Caco-2 (cell line): ENCODE data around the gene CD40. TPM values are rescaled to one million over a fixed set of nuclear protein-coding genes. Genes with fewer than 3 reads are reported as not detected.

Experiments
- BruUV-seq: library from RNA; stranded (reverse); fragments of 400-500 nt; replicated peaks from 2 replicates; lab custom pipeline; 2021; lab: Mats Ljungman, UMichigan
- CTCF ChIA-PET: fragments of 300-600 bp; sonication (Branson Sonifier 250); formaldehyde crosslinking; loops from one replicate; lab custom pipeline; 2022; ENCODE audit warnings: antibody characterized with exemption; lab: Charles Lee
- POLR2A ChIA-PET: fragments of 300-600 bp; sonication (Branson Sonifier 250); formaldehyde crosslinking; loops from one replicate; lab custom pipeline; 2022; ENCODE audit warnings: antibody characterized with exemption; lab: Charles Lee
- DNase-seq, 2 experiments: peaks; one replicate each; pipeline versions ENCODE4 v3.0.0 to v3.0.0-alpha.2; 2020 to 2022
- H3K27me3 ChIP-seq: replicated peaks from 2 replicates; pipeline ENCODE4 v1.6.0; 2011; ENCODE audit warnings: low read length; ENCODE audit not compliant: control insufficient read depth, insufficient read depth
- H3K36me3 ChIP-seq: 2 replicates; pipeline ENCODE4 v1.5.1; 2011; ENCODE audit warnings: low read length; ENCODE audit not compliant: control insufficient read depth, insufficient read depth
- H3K4me1 ChIP-seq: fragments of 250-450 bp; sonication (Bioruptor Pico); 2 replicates; pipeline ENCODE4 v1.5.1; 2020; ENCODE audit warnings: mild to moderate bottlenecking
- H3K4me3 ChIP-seq: 2 replicates; pipeline ENCODE4 v1.5.1; 2011; ENCODE audit warnings: low read depth, mild to moderate bottlenecking, control low read depth, low read length
- H3K9me3 ChIP-seq: fragments of 250-450 bp; sonication (Bioruptor Pico); 2 replicates; pipeline ENCODE4 v1.5.1; 2020; ENCODE audit warnings: mild to moderate bottlenecking, moderate library complexity
- H3K27ac Mint-ChIP-seq: one replicate; pipeline ENCODE4 v1.8.0; 2022; ENCODE audit warnings: mixed read lengths; ENCODE audit not compliant: unreplicated experiment
- H3K27me3 Mint-ChIP-seq: one replicate; pipeline ENCODE4 v1.8.0; 2022; ENCODE audit warnings: mixed read lengths; ENCODE audit not compliant: insufficient read depth, unreplicated experiment
- H3K36me3 Mint-ChIP-seq: one replicate; pipeline ENCODE4 v1.8.0; 2022; ENCODE audit warnings: mild to moderate bottlenecking, mixed read lengths; ENCODE audit not compliant: insufficient read depth, unreplicated experiment
- H3K4me1 Mint-ChIP-seq: one replicate; pipeline ENCODE4 v1.8.0; 2022; ENCODE audit warnings: low read depth, mixed read lengths; ENCODE audit not compliant: unreplicated experiment
- H3K4me3 Mint-ChIP-seq: one replicate; pipeline ENCODE4 v1.8.0; 2022; ENCODE audit warnings: mild to moderate bottlenecking, moderate library complexity, mixed read lengths; ENCODE audit not compliant: unreplicated experiment
- H3K9me3 Mint-ChIP-seq: one replicate; pipeline ENCODE4 v1.8.0; 2022; ENCODE audit warnings: mixed read lengths; ENCODE audit not compliant: unreplicated experiment
- CTCF ChIP-seq, 2 experiments: fragments of 200-600 bp in 1 of 2; IDR thresholded peaks; 1 replicate in 1 of 2; 2 replicates in 1 of 2; pipeline versions ENCODE4 v1.5.1 to v1.8.0; 2011 to 2022; ENCODE audit warnings: antibody characterized with exemption in 1 of 2, control low read depth in 1 of 2, inconsistent platforms in 1 of 2, low read depth in 1 of 2, low read length in 1 of 2, mild to moderate bottlenecking in 1 of 2, moderate library complexity in 1 of 2; ENCODE audit not compliant: insufficient read depth in 1 of 2, severe bottlenecking in 1 of 2, unreplicated experiment in 1 of 2
- intact Hi-C: fragments of 100-400 bp; cut with micrococcal nuclease; formaldehyde crosslinking; loops from one replicate; pipeline ENCODE4 v1.10.0; 2022; ENCODE audit not compliant: unreplicated experiment
- total RNA-seq: library from RNA; stranded (reverse); gene quantifications from 2 replicates; pipeline ENCODE4 v1.2.3, GENCODE V29; 2022

Gene CD40
- total RNA-seq, 1 experiment from 2014 or later, result not detected

DNA sequence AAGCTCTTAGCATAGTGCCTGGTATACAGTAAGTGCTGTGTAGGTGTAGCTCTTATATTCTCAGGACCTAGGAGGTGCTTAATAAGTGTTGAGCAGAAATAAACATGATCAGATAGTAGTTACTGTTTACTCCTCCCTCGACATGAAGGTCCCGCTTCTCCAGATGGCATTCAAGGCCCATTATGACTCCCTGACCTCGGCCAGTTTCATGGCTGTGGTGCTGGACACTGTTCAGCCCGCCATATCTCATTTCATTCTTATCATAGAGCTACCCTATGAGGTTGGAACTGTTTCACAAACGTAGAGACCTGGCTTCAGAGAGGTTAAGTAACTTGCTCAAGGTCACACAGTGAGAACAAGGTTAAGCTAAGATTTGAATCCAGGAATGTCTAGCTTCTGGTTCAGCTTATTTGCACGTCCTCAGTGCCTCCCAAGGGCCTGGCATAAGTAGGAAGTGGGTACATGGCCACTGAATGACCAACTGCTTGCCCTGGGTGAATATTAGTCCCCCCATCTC lies 39.0 kb downstream of the CD40 start:
- H3K27ac Mint-ChIP-seq, result no peak overlapping the region
- H3K4me1 ChIP-seq, result no peaks in the 10 kb centered on the region
- peaks cover 14% of the 10 kb centered on the region for H3K27me3 Mint-ChIP-seq
- ChIA-PET POLR2A (no interaction called here), CTCF (interaction anchor here (0.6 kb wide), 1 partner anchor 29 kb away, joined by 3 read pairs; no protein-coding TSS in a partner anchor)
- H3K9me3 Mint-ChIP-seq, result no peaks in the 10 kb centered on the region
- H3K4me1 Mint-ChIP-seq, result no peaks in the 10 kb centered on the region
- no peaks in the 10 kb centered on the region for H3K36me3 Mint-ChIP-seq
- no peak overlapping the region for H3K4me3 Mint-ChIP-seq
- no TSS peak for BruUV-seq
- TF ChIP-seq CTCF (IDR thresholded peaks at IDR 0.05; ENCODE audit: insufficient read depth in 1 of 2, low read depth in 1 of 2, low read length in 1 of 2, severe bottlenecking in 1 of 2, unreplicated experiment in 1 of 2), result no peak
- peaks cover 1% of the 10 kb centered on the region; the same call in 1 of the 2 replicates for H3K27me3 ChIP-seq
- H3K4me3 ChIP-seq, result no peak overlapping the region
- intact Hi-C loops, result no loop called here
- no peaks in the 10 kb centered on the region for H3K9me3 ChIP-seq
- DNase-seq, result no peak
- no peaks in the 10 kb centered on the region for H3K36me3 ChIP-seq

DNA sequence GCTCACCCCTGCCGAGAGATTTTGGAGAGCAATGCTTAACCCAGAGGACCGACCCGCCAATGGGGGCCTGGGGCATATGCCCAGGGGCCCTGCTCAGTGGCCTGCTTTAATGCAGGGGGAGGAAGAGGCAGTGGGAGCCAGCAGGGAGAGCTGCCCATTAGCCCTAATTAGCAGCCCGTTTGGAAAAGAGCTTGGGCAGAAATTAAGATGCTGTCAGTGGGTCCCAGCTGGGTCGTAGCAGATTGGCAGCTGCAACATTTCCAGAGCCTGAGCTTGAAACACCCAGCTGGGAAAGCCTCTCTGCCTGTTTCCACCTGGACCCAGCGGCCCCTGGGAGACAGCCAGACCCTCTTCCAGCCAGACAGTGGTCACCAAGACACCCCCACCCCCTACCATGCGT lies 39.5 kb downstream of the CD40 start:
- no peaks in the 10 kb centered on the region for H3K4me1 ChIP-seq
- Mint-ChIP-seq H3K27me3 (peaks cover 19% of the 10 kb centered on the region), H3K4me3 (no peak overlapping the region), H3K9me3 (no peaks in the 10 kb centered on the region), H3K4me1 (no peaks in the 10 kb centered on the region), H3K27ac (no peak overlapping the region), H3K36me3 (no peaks in the 10 kb centered on the region)
- BruUV-seq, result no TSS peak
- ChIA-PET CTCF (no interaction called here), POLR2A (no interaction called here)
- intact Hi-C loops, result no loop called here
- no peak for TF ChIP-seq CTCF (IDR thresholded peaks at IDR 0.05; ENCODE audit: insufficient read depth in 1 of 2, low read depth in 1 of 2, low read length in 1 of 2, severe bottlenecking in 1 of 2, unreplicated experiment in 1 of 2)
- no peak overlapping the region for H3K4me3 ChIP-seq
- no peaks in the 10 kb centered on the region for H3K9me3 ChIP-seq
- H3K27me3 ChIP-seq, result peaks cover 1% of the 10 kb centered on the region; the same call in 1 of the 2 replicates
- no peak for DNase-seq
- H3K36me3 ChIP-seq, result no peaks in the 10 kb centered on the region

DNA sequence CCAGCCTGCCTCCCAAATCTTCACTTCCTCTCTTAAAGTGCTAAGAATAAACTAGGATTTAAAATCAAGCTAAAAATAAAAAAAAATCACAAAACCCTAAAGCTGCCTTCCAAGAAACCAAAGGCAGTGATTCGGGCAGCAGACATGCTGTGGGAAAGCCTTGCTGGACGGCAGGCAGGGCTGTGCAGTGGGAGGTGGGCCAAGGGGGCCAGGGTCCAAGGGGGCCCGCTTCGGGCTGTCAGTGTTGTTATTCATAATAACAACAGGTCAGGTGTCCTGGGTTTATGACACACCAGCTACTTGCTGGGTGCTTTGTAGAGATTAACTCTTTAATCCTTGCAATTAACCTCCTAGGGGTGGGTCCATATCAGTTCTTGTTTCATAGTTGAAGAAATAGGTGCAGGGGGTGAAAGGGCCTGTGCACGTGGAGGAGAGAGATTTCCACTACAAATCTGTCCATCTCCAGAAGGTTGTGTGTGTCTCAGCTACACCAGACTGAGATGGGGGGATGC lies 40.4 kb downstream of the CD40 start:
- TF ChIP-seq CTCF (IDR thresholded peaks at IDR 0.05; ENCODE audit: insufficient read depth in 1 of 2, low read depth in 1 of 2, low read length in 1 of 2, severe bottlenecking in 1 of 2, unreplicated experiment in 1 of 2), result no peak
- no peaks in the 10 kb centered on the region for H3K36me3 ChIP-seq
- Mint-ChIP-seq H3K27me3 (peaks cover 21% of the 10 kb centered on the region), H3K9me3 (no peaks in the 10 kb centered on the region), H3K27ac (no peak overlapping the region), H3K36me3 (no peaks in the 10 kb centered on the region), H3K4me1 (no peaks in the 10 kb centered on the region), H3K4me3 (no peak overlapping the region)
- intact Hi-C loops, result no loop called here
- no peaks in the 10 kb centered on the region for H3K4me1 ChIP-seq
- H3K27me3 ChIP-seq, result peaks cover 1% of the 10 kb centered on the region
- ChIA-PET POLR2A (no interaction called here), CTCF (no interaction called here)
- DNase-seq, result no peak
- H3K4me3 ChIP-seq, result no peak overlapping the region
- BruUV-seq, result no TSS peak
- no peaks in the 10 kb centered on the region for H3K9me3 ChIP-seq
